GM12878 (cell line): ENCODE results near the gene SH2D3A. TPM values are rescaled to one million over a fixed set of nuclear protein-coding genes. Genes with fewer than 3 reads are reported as not detected.

Experiments
- ATAC-seq: fragments of 200-7000 bp; cut with Tn5 transposase; 3 replicates; pipeline ENCODE4 v1.9.1; 2020; ENCODE audit warnings: mild to moderate bottlenecking, moderate library complexity
- BruUV-seq: library from RNA; stranded (reverse); fragments of 400-500 nt; replicated peaks from 2 replicates; lab custom pipeline; 2021; lab: Mats Ljungman, UMichigan
- CTCF ChIA-PET: fragments of 300-600 bp; sonication (Branson Sonifier 250); formaldehyde crosslinking; extraction: SDS; loops from one replicate; lab custom pipeline; 2021; ENCODE audit warnings: inconsistent platforms; lab: Yijun Ruan, JAX
- POLR2A ChIA-PET: fragments of 350-600 bp; formaldehyde crosslinking; extraction: SDS; loops from one replicate; lab custom pipeline; 2021; ENCODE audit warnings: inconsistent platforms; lab: Charles Lee
- RAD21 ChIA-PET: fragments of 300-600 bp; sonication (Branson Sonifier 250); formaldehyde crosslinking; loops from one replicate; lab custom pipeline; 2023; ENCODE audit warnings: antibody characterized with exemption; ENCODE audit not compliant: unreplicated experiment; lab: Charles Lee
- SMC1A ChIA-PET: fragments of 300-600 bp; sonication (Branson Sonifier 250); formaldehyde crosslinking; loops from one replicate; lab custom pipeline; 2023; ENCODE audit not compliant: unreplicated experiment, uncharacterized antibody; lab: Charles Lee
- DNase-seq: peaks from one replicate; pipeline ENCODE4 v3.0.0-alpha.2; 2011; ENCODE audit warnings: low read depth, low spot score
- FAIRE-seq: peaks from 3 replicates; lab custom pipeline; 2011; peaks lifted over from hg19 to GRCh38; lab: Jason Lieb, UNC
- H2AFZ ChIP-seq: 2 replicates; pipeline ENCODE4 v1.6.0; 2011; ENCODE audit warnings: low read depth, low read length, control low read depth; ENCODE audit not compliant: control insufficient read depth
- H3K27ac ChIP-seq: 2 replicates; pipeline ENCODE4 v1.5.1; 2011; ENCODE audit warnings: control low read depth; ENCODE audit not compliant: control insufficient read depth, insufficient read depth
- H3K27me3 ChIP-seq, 2 experiments: replicated peaks in 1 of 2; 2 replicates each; pipeline versions ENCODE4 v1.6.0 to v1.6.1; 2011; ENCODE audit warnings: low read length in 1 of 2; ENCODE audit not compliant: control insufficient read depth in 2 of 2, insufficient read depth in 2 of 2
- H3K36me3 ChIP-seq, 2 experiments: 2 replicates each; pipeline ENCODE4 v1.5.1; 2011; ENCODE audit warnings: low read length in 1 of 2; ENCODE audit not compliant: control insufficient read depth in 2 of 2, insufficient read depth in 2 of 2
- H3K4me1 ChIP-seq: 2 replicates; pipeline ENCODE4 v1.6.1; 2011; ENCODE audit warnings: mild to moderate bottlenecking, low read length, moderate library complexity, mixed read lengths; ENCODE audit not compliant: control insufficient read depth, insufficient read depth
- H3K4me2 ChIP-seq: 2 replicates; pipeline ENCODE4 v1.6.0; 2011; ENCODE audit warnings: control low read depth; ENCODE audit not compliant: control insufficient read depth, insufficient read depth
- H3K4me3 ChIP-seq: fragments of 200-600 bp; sonication (generic); 2 replicates; pipeline ENCODE4 v1.5.1; 2016
- H3K79me2 ChIP-seq: 2 replicates; pipeline ENCODE4 v1.6.0; 2011; ENCODE audit warnings: low read length; ENCODE audit not compliant: control insufficient read depth, insufficient read depth
- H3K9ac ChIP-seq: 2 replicates; pipeline ENCODE4 v1.8.0; 2011; ENCODE audit warnings: low read length, control low read depth, mixed read lengths; ENCODE audit not compliant: control insufficient read depth, insufficient read depth
- H3K9me3 ChIP-seq: replicated peaks from 3 replicates; pipeline ENCODE4 v1.5.1; 2011; ENCODE audit warnings: mild to moderate bottlenecking, low read length; ENCODE audit not compliant: control insufficient read depth, insufficient read depth
- H4K20me1 ChIP-seq: 2 replicates; pipeline ENCODE4 v1.6.0; 2011; ENCODE audit not compliant: control insufficient read depth, insufficient read depth
- IRF3 ChIP-seq: fragments of 450-650 bp; IDR thresholded peaks from 2 replicates; pipeline ENCODE4 v1.6.1; 2014; ENCODE audit warnings: mild to moderate bottlenecking
- WGBS: methylation state at CpG from one replicate; pipeline ENCODE4 v1.1.6; 2016; ENCODE audit warnings: low lambda C conversion rate; ENCODE audit not compliant: insufficient replicate concordance, insufficient coverage; ENCODE audit errors: missing lambda C conversion rate; 5-methylcytosine and 5-hydroxymethylcytosine counted together
- in situ Hi-C: fragments of 300-500 bp; cut with MboI; formaldehyde crosslinking; loops from 9 replicates; pipeline ENCODE4 v1.14.3; 2018; ENCODE audit warnings: mixed read lengths
- intact Hi-C: fragments of 100-400 bp; cut with micrococcal nuclease; formaldehyde crosslinking; loops from one replicate; pipeline ENCODE4 v1.14.2; 2022; ENCODE audit not compliant: unreplicated experiment
- polyA plus RNA-seq, 11 experiments: library from polyadenylated mRNA; depleted of rRNA in 4 of 11; unstranded in 6 of 11; stranded (reverse) in 5 of 11; fragments of >200 nt; fragmentation: Nextera tagmentation in 4 of 11; fragmentation: Illumina TruSeq in 1 of 11; extraction: Ambion mirVana in 4 of 11; extraction: Trizol in 1 of 11; gene quantifications; 1 replicate in 1 of 11; 2 replicates in 10 of 11; pipeline versions ENCODE4 v1.2.1 to v1.2.3, GENCODE V29; 2011 to 2016; ENCODE audit warnings: inconsistent platforms in 2 of 11, missing spikeins in 2 of 11, low read depth in 1 of 11
- total RNA-seq, 4 experiments: library from RNA; depleted of rRNA in 3 of 4; stranded (reverse); fragments of >200 nt in 3 of 4; fragmentation: Illumina TruSeq in 1 of 4; extraction: Trizol in 1 of 4; gene quantifications; 2 replicates each; pipeline versions ENCODE4 v1.2.1 to v1.2.3, GENCODE V29; 2013 to 2021
- TF ChIP-seq, protein P1 (sequence below): fragments of 450-650 bp; IDR thresholded peaks from 2 replicates; pipeline ENCODE4 v1.6.1; 2017; ENCODE audit warnings: mild to moderate bottlenecking, low read depth, inconsistent platforms; ENCODE audit not compliant: poor library complexity, severe bottlenecking

Gene SH2D3A
- total and polyA plus RNA-seq, 10 of the 15 experiments (the other 5 are each of a cell fraction or from before 2014, with no cell fraction given), result 0.77 to 24.4 (median 9.5) TPM

DNA sequence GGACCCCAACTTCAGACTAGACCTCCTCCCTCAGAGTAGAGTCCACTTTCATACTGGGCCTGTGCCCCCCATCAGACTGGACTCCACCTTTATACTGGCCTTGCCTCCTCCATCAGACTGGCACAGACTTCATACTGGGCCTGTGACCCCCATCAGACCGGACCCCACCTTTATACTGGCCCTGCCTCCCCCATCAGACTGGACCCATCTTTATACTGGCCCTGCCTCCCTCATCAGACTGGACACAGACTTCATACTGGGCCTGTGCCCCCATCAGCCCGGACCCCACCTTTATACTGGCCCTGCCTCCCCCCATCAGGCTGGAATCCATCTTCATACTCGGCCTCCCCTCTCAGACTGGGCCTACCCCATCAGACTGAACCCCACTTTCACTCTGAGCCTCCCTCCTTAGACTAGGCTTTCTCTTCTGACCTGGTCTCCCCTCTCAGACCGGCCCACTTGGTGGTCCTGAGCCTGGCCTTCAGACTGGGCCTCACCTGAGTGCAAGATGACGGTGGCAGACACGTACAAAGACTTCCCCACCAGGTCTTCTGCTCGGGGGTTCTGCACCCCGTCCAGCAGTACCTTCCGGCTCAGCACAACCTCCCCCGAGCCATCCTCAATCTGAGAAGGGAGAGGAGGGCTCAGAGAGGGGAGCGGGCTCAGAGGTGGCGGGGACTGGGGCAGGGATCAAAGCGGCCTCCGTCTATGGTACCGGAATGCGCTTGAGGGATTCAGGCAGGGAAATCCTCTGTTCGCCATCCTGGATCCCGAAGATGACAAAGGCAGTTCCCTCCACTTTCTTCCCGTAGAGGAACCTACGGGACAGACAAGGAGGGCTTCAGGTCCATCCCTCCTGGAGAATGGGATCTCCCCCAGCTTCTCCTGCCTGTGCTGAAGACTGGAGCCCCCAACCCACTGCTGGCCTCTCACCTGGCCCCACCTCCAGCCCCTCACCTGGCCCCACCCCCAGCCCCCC lies 54.3 kb downstream of the SH2D3A start:
- TF ChIP-seq IRF3, result no peak
- TF ChIP-seq, protein P1, sequence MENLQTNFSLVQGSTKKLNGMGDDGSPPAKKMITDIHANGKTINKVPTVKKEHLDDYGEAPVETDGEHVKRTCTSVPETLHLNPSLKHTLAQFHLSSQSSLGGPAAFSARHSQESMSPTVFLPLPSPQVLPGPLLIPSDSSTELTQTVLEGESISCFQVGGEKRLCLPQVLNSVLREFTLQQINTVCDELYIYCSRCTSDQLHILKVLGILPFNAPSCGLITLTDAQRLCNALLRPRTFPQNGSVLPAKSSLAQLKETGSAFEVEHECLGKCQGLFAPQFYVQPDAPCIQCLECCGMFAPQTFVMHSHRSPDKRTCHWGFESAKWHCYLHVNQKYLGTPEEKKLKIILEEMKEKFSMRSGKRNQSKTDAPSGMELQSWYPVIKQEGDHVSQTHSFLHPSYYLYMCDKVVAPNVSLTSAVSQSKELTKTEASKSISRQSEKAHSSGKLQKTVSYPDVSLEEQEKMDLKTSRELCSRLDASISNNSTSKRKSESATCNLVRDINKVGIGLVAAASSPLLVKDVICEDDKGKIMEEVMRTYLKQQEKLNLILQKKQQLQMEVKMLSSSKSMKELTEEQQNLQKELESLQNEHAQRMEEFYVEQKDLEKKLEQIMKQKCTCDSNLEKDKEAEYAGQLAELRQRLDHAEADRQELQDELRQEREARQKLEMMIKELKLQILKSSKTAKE, result no peak
- ChIA-PET CTCF (no interaction called here), POLR2A (interaction anchor here (0.5 kb wide), 1 partner anchor 29 kb away, joined by 5 read pairs; no protein-coding TSS in a partner anchor), SMC1A (no interaction called here), RAD21 (no interaction called here)
- Histone ChIP-seq H3K9me3 (no peaks in the 10 kb centered on the region), H3K4me3 (no peak overlapping the region), H3K4me2 (no peak overlapping the region), H3K36me3 (no peaks in the 10 kb centered on the region), H3K4me1 (no peaks in the 10 kb centered on the region), H3K9ac (no peak overlapping the region), H2AFZ (no peak overlapping the region), H3K27ac (no peak overlapping the region), H4K20me1 (no peaks in the 10 kb centered on the region), H3K27me3 (no peaks in the 10 kb centered on the region; a peak in 2 of 4 replicates), H3K79me2 (no peaks in the 10 kb centered on the region)
- FAIRE-seq, result no peak
- no peak for DNase-seq
- no peak for ATAC-seq
- 52% methylated on average over 20 of the region's 20 CpGs for WGBS
- in situ Hi-C loops (no loop called here), intact Hi-C loops (no loop called here)
- no TSS peak for BruUV-seq
